ENCODE data around the gene HBB.
A peak's percentile ranks its signal among the peaks of the same experiment; 100 is the strongest.
"Not testable (repeated sequence)": the region's sequence is repeated elsewhere in the genome, so short reads cannot be mapped to it uniquely, and the experiment has no call there.

Gene HBB

GRCh38 chr11:5226732-5227310 lies at the start of gene HBB:
Gene HBB, minus strand, starts transcription at chr11:5227071. Its CDS starts 50 bp downstream, at chr11:5227021.
- DNase-seq, result peak; percentile 11

GRCh38 chr11:5275369-5276110 lies 48.7 kb upstream of the HBB start:
- no peak for DNase-seq

- no peak for DNase-seq
These were observed 47.5 kb upstream of the HBB start for GRCh38 chr11:5274395-5274794.

- no peak for DNase-seq
These were observed 45.6 kb upstream of the HBB start for GRCh38 chr11:5272395-5273017.

GRCh38 chr11:5269715-5270147 lies 42.9 kb upstream of the HBB start, which contains the start of gene HBE1:
Gene HBE1, minus strand, starts transcription at chr11:5269945. Its CDS starts 55 bp downstream, at chr11:5269890.
- no peak for DNase-seq

GRCh38 chr11:5267033-5267563 lies 40.2 kb upstream of the HBB start:
- no peak for DNase-seq

- no peak for DNase-seq
These were observed 39.7 kb upstream of the HBB start for GRCh38 chr11:5266609-5267008.

- DNase-seq, result no peak
These were observed 39.0 kb upstream of the HBB start for GRCh38 chr11:5265832-5266231.

- no peak for DNase-seq
These were observed 31.8 kb upstream of the HBB start for GRCh38 chr11:5258543-5259262.

GRCh38 chr11:5257296-5257695 lies 30.4 kb upstream of the HBB start:
- no peak for DNase-seq

GRCh38 chr11:5254646-5255413 lies 28.0 kb upstream of the HBB start, which contains the start of gene HBG2:
Gene HBG2, minus strand, starts transcription at chr11:5254781. Its CDS starts 53 bp downstream, at chr11:5254728.
- not testable (repeated sequence) for DNase-seq

- not testable (repeated sequence) for DNase-seq
These were observed 27.2 kb upstream of the HBB start for GRCh38 chr11:5254023-5254422.

- not testable (repeated sequence) for DNase-seq
These were observed 26.6 kb upstream of the HBB start for GRCh38 chr11:5253440-5253839.

- no peak for DNase-seq
These were observed 26.0 kb upstream of the HBB start for GRCh38 chr11:5252919-5253265.

- no peak for DNase-seq
These were observed 25.5 kb upstream of the HBB start for GRCh38 chr11:5252192-5252918.

- DNase-seq, result no peak
These were observed 24.9 kb upstream of the HBB start for GRCh38 chr11:5251746-5252145.

- DNase-seq, result no peak
These were observed 23.8 kb upstream of the HBB start for GRCh38 chr11:5250543-5251204.

GRCh38 chr11:5249807-5250396 lies 23.0 kb upstream of the HBB start, which contains the start of gene HBG1:
Gene HBG1, minus strand, starts transcription at chr11:5249857. Its CDS starts 53 bp downstream, at chr11:5249804.
- not testable (repeated sequence) for DNase-seq

- not testable (repeated sequence) for DNase-seq
These were observed 21.6 kb upstream of the HBB start for GRCh38 chr11:5248498-5248897.

- DNase-seq, result no peak
These were observed 20.8 kb upstream of the HBB start for GRCh38 chr11:5247472-5248192.

All from DMS79 treated with DMSO at 0.1 percent for 48 hours (cell line).